NCI-H1105 treated with DMSO at 0.1 percent for 48 hours (cell line): ENCODE measurements around the gene TFCP2L1.

Source experiments
- DNase-seq: peaks from one replicate; lab custom pipeline; 2025; lab: John Stamatoyannopoulos, UW

TFCP2L1 gene

GRCh38 chr2:121171625-121172119 is 113.3 kb downstream of the TFCP2L1 start:
- no peak for DNase-seq

GRCh38 chr2:121170577-121170976 is 114.4 kb downstream of the TFCP2L1 start:
- DNase-seq = no peak

- DNase-seq = no peak
Measured at GRCh38 chr2:121167411-121167810, 117.6 kb downstream of the TFCP2L1 start.
